ENCODE results near the gene KLHL29. TPM values are rescaled to one million over a fixed set of nuclear protein-coding genes. Genes with fewer than 3 reads are reported as not detected.

Gene KLHL29
- total RNA-seq, 1 experiment from 2014 or later = 2.4 TPM

GRCh38 chr2:23449413-23449812 lies 64.4 kb downstream of the KLHL29 start:
- no peaks in the 10 kb centered on the region for H3K9me3 ChIP-seq (ENCODE audit: control insufficient read depth, low read depth, low read length)
- no peak overlapping the region for H2BK5ac ChIP-seq (ENCODE audit: insufficient read length, low read length)
- Mint-ChIP-seq H3K9me3 (no peaks in the 10 kb centered on the region), H3K4me1 (peaks cover 2 to 11% of the 10 kb centered on the region in 2 experiments; a peak in 2 of 4 replicates), H3K36me3 (ENCODE audit: insufficient read depth in 1 of 3, low read depth in 3 of 3) (no peaks in the 10 kb centered on the region), H3K4me3 (no peak overlapping the region), H3K27me3 (ENCODE audit: low read depth) (no peaks in the 10 kb centered on the region; the same call in 1 of the 2 replicates), H3K27ac (peak overlapping the region in 1 of 3 experiments; percentile 70; a peak in 2 of 7 replicates)
- no peaks in the 10 kb centered on the region for H4K20me1 ChIP-seq (ENCODE audit: control insufficient read depth, insufficient read depth, insufficient read length)
- no peaks in the 10 kb centered on the region for H3K79me1 ChIP-seq (ENCODE audit: insufficient read depth, low read depth, low read length, poor library complexity, severe bottlenecking)
- no peak overlapping the region for H3K4ac ChIP-seq (ENCODE audit: low read depth, low read length)
- H4K8ac ChIP-seq (replicated peaks; ENCODE audit: insufficient read length, low read depth, low read length) = no peak overlapping the region
- H3K9ac ChIP-seq (ENCODE audit: extremely low read depth, insufficient read length, low read length) = no peak overlapping the region
- no peak overlapping the region for H3K4me2 ChIP-seq (ENCODE audit: insufficient read depth, insufficient read length, low read length)
- H3K56ac ChIP-seq (ENCODE audit: insufficient read length, low read depth, low read length) = no peak overlapping the region
- no peak overlapping the region for H2BK120ac ChIP-seq (ENCODE audit: low read depth, low read length, poor library complexity, severe bottlenecking)
- DNase-seq = no peak
- H3T11ph ChIP-seq (ENCODE audit: low read length) = no peak overlapping the region
- no peak overlapping the region for H2AFZ ChIP-seq (ENCODE audit: low read length)
- H2BK15ac ChIP-seq (ENCODE audit: low read depth, low read length) = no peak overlapping the region
- no peak overlapping the region for H4K5ac ChIP-seq (ENCODE audit: insufficient read length, low read depth, low read length)
- no peak overlapping the region for H3K23ac ChIP-seq (ENCODE audit: insufficient read length, low read depth, low read length)
- no peak overlapping the region for H3K27ac ChIP-seq (ENCODE audit: insufficient read length, low read depth, low read length)
- no peaks in the 10 kb centered on the region for H3K79me2 ChIP-seq (ENCODE audit: insufficient read depth, low read length)
- no peak overlapping the region for H3K18ac ChIP-seq (ENCODE audit: insufficient read length, low read depth, low read length)
- H3K23me2 ChIP-seq (ENCODE audit: insufficient read length, low read depth, low read length, poor library complexity, severe bottlenecking) = no peaks in the 10 kb centered on the region
- H3K14ac ChIP-seq (ENCODE audit: insufficient read depth, low read length) = no peak overlapping the region
- no peak for TF ChIP-seq CTCF (conservative IDR thresholded peaks at IDR 0.05)
- H3K27me3 ChIP-seq (ENCODE audit: insufficient read depth, low read length) = no peaks in the 10 kb centered on the region
- no peak overlapping the region for H2BK20ac ChIP-seq (ENCODE audit: low read depth, low read length, poor library complexity, severe bottlenecking)
- H4K91ac ChIP-seq (ENCODE audit: insufficient read length, low read depth, low read length) = no peak overlapping the region
- no peak overlapping the region for H2BK12ac ChIP-seq (ENCODE audit: insufficient read length, low read depth, low read length)
- H3K4me1 ChIP-seq (ENCODE audit: insufficient read depth, low read length) = no peaks in the 10 kb centered on the region; the same call in 1 of the 2 replicates
- no peak overlapping the region for H2AK5ac ChIP-seq (ENCODE audit: insufficient read length, low read length)
